Ammon's horn (tissue), 1 donor: ENCODE results near the gene SND1.
A peak's percentile ranks its signal among the peaks of the same experiment; 100 is the strongest.
"Not testable (repeated sequence)": the region's sequence is repeated elsewhere in the genome, so short reads cannot be mapped to it uniquely, and the experiment has no call there.

ENCODE experiments used
- DNase-seq: peaks from one replicate; pipeline ENCODE4 v3.0.0-alpha.2; 2016; ENCODE audit warnings: low spot score

SND1 gene

GRCh38 chr7:128100225-128100948, 448.4 kb downstream of the SND1 start:
- DNase-seq = no peak

GRCh38 chr7:128100949-128101713, 449.1 kb downstream of the SND1 start:
- no peak for DNase-seq

- DNase-seq = no peak
These were observed 450.7 kb downstream of the SND1 start for GRCh38 chr7:128102490-128103291.

- DNase-seq = peak; percentile 35
These were observed 451.6 kb downstream of the SND1 start for GRCh38 chr7:128103498-128104107.

- no peak for DNase-seq
These were observed 452.2 kb downstream of the SND1 start for GRCh38 chr7:128104108-128104742.

GRCh38 chr7:128105228-128106022, 453.4 kb downstream of the SND1 start:
- no peak for DNase-seq

GRCh38 chr7:128106821-128107220, 454.8 kb downstream of the SND1 start:
- DNase-seq = no peak

- not testable (repeated sequence) for DNase-seq
These were observed 455.5 kb downstream of the SND1 start for GRCh38 chr7:128107516-128107915.

- peak; percentile 45 for DNase-seq
These were observed 456.1 kb downstream of the SND1 start for GRCh38 chr7:128108129-128108528.

GRCh38 chr7:128108641-128109423, 456.8 kb downstream of the SND1 start:
- peak; percentile 62 for DNase-seq

GRCh38 chr7:128109424-128109969, 457.5 kb downstream of the SND1 start:
- not testable (repeated sequence) for DNase-seq

GRCh38 chr7:128110641-128111364, 458.8 kb downstream of the SND1 start:
- DNase-seq = no peak

GRCh38 chr7:128112018-128112780, 460.2 kb downstream of the SND1 start:
- no peak for DNase-seq

- peak; percentile 71 for DNase-seq
These were observed 460.8 kb downstream of the SND1 start for GRCh38 chr7:128112781-128113221.

- no peak for DNase-seq
These were observed 461.8 kb downstream of the SND1 start for GRCh38 chr7:128113839-128114238.

- DNase-seq = no peak
These were observed 462.8 kb downstream of the SND1 start for GRCh38 chr7:128114806-128115205.

GRCh38 chr7:128115336-128115820, 463.4 kb downstream of the SND1 start:
- DNase-seq = no peak
